ENCODE data around the gene OR11A1.

DNA sequence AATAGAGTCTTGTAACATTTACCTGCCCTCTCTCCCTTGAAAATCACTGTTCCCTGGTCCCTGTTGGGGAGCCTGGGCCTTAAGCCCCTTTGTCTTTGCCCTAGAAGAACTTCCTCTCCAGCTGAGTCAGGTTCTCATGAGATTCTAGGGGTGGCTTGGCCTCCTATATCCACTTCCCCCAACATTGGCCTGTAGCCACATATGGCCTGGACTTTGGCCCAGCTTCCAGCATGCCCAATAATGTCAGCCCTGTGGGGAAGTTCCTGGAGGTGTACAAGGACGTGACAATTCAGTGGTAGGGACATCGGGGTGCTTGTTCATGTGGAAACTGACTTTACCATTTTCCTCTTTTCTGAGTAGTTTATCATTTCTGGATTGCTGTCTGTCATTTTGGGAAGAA is 48.1 kb upstream of the OR11A1 start:
- TF ChIP-seq, protein P1, sequence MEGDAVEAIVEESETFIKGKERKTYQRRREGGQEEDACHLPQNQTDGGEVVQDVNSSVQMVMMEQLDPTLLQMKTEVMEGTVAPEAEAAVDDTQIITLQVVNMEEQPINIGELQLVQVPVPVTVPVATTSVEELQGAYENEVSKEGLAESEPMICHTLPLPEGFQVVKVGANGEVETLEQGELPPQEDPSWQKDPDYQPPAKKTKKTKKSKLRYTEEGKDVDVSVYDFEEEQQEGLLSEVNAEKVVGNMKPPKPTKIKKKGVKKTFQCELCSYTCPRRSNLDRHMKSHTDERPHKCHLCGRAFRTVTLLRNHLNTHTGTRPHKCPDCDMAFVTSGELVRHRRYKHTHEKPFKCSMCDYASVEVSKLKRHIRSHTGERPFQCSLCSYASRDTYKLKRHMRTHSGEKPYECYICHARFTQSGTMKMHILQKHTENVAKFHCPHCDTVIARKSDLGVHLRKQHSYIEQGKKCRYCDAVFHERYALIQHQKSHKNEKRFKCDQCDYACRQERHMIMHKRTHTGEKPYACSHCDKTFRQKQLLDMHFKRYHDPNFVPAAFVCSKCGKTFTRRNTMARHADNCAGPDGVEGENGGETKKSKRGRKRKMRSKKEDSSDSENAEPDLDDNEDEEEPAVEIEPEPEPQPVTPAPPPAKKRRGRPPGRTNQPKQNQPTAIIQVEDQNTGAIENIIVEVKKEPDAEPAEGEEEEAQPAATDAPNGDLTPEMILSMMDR (IDR thresholded peaks at IDR 0.05), result no peak
- TF ChIP-seq POLR2A (IDR thresholded peaks at IDR 0.05) (no peak), POLR2AphosphoS5 (IDR thresholded peaks at IDR 0.05) (no peak)
